Measurements from ENCODE around the gene HSPB6. TPM values are rescaled to one million over a fixed set of nuclear protein-coding genes. Genes with fewer than 3 reads are reported as not detected.

The HSPB6 gene
- total RNA-seq, 1 experiment from 2014 or later: 0.37 TPM

DNA sequence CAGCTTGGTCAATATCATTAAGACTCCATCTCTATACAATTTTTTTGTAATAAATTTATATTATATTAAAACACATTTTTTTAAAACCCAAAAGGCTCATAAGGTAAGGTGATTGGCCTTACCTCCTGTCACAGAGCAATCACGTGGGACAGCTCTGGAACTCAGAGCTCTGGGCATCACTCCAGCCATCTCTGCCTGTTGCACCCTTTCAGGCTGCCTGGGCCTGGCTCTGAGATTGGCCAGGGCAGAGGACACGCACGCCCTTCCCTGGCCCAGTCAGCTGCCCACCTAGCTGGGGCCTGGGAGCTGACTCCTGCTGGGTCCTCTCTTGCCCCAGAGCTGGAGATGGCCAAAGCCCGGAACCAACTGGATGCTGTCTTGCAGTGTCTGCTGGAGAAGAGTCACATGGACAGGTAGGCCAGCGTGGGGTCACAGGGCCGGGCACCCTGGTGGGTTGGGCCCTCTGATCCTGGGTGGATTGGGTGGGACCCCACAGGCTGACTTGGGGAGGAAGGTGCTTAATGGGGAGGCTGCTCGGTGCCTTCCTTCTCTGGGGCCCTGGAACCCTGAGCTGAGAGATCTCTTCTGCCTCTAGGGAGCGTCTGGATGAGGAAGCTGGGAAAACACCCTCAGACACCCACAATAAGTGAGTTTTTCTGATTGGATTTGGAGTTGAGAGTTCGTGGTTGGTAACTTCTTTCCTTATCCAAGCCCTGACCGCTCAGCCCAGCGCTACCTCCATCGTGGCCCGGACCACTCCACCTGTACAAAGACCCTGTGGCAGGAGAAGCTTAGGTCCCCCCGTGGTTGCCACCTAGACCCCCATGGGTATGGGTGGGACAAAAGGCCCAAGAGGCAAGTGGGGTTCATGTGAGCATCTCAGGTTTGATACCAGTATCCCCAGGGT, 4.7 kb downstream of the HSPB6 start:
- no peak overlapping the region for H3K4ac ChIP-seq (ENCODE audit: low read depth, low read length)
- H4K91ac ChIP-seq (ENCODE audit: insufficient read length, low read depth, low read length): no peak overlapping the region
- Mint-ChIP-seq H3K4me1 (peaks cover 15 to 23% of the 10 kb centered on the region in 2 experiments), H3K4me3 (no peak overlapping the region), H3K27ac (no peak overlapping the region), H3K27me3 (ENCODE audit: low read depth) (peaks cover 7% of the 10 kb centered on the region), H3K36me3 (ENCODE audit: insufficient read depth in 1 of 3, low read depth in 3 of 3) (peaks cover 0 to 7% (median 6%) of the 10 kb centered on the region in 3 experiments; a peak in 3 of 7 replicates), H3K9me3 (no peaks in the 10 kb centered on the region)
- no peaks in the 10 kb centered on the region for H3K79me2 ChIP-seq (ENCODE audit: insufficient read depth, low read length)
- no peak overlapping the region for H2AK5ac ChIP-seq (ENCODE audit: insufficient read length, low read length)
- no peak overlapping the region for H4K5ac ChIP-seq (ENCODE audit: insufficient read length, low read depth, low read length)
- H2BK120ac ChIP-seq (ENCODE audit: low read depth, low read length, poor library complexity, severe bottlenecking): no peak overlapping the region
- no peak overlapping the region for H3K4me2 ChIP-seq (ENCODE audit: insufficient read depth, insufficient read length, low read length)
- TF ChIP-seq, protein P1, sequence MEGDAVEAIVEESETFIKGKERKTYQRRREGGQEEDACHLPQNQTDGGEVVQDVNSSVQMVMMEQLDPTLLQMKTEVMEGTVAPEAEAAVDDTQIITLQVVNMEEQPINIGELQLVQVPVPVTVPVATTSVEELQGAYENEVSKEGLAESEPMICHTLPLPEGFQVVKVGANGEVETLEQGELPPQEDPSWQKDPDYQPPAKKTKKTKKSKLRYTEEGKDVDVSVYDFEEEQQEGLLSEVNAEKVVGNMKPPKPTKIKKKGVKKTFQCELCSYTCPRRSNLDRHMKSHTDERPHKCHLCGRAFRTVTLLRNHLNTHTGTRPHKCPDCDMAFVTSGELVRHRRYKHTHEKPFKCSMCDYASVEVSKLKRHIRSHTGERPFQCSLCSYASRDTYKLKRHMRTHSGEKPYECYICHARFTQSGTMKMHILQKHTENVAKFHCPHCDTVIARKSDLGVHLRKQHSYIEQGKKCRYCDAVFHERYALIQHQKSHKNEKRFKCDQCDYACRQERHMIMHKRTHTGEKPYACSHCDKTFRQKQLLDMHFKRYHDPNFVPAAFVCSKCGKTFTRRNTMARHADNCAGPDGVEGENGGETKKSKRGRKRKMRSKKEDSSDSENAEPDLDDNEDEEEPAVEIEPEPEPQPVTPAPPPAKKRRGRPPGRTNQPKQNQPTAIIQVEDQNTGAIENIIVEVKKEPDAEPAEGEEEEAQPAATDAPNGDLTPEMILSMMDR (conservative IDR thresholded peaks at IDR 0.05): no peak
- H3K23ac ChIP-seq (ENCODE audit: insufficient read length, low read depth, low read length): no peak overlapping the region
- H2BK20ac ChIP-seq (ENCODE audit: low read depth, low read length, poor library complexity, severe bottlenecking): no peak overlapping the region
- H3K56ac ChIP-seq (ENCODE audit: insufficient read length, low read depth, low read length): no peak overlapping the region
- no peak overlapping the region for H2BK12ac ChIP-seq (ENCODE audit: insufficient read length, low read depth, low read length)
- H2AFZ ChIP-seq (ENCODE audit: low read length): no peak overlapping the region
- no peak for DNase-seq
- no peak overlapping the region for H2BK15ac ChIP-seq (ENCODE audit: low read depth, low read length)
- H3T11ph ChIP-seq (ENCODE audit: low read length): no peak overlapping the region
- H3K18ac ChIP-seq (ENCODE audit: insufficient read length, low read depth, low read length): no peak overlapping the region
- no peaks in the 10 kb centered on the region for H3K4me1 ChIP-seq (ENCODE audit: insufficient read depth, low read length)
- H3K79me1 ChIP-seq (ENCODE audit: insufficient read depth, low read depth, low read length, poor library complexity, severe bottlenecking): no peaks in the 10 kb centered on the region
- H4K20me1 ChIP-seq (ENCODE audit: control insufficient read depth, insufficient read depth, insufficient read length): no peaks in the 10 kb centered on the region
- no peak overlapping the region for H3K9ac ChIP-seq (ENCODE audit: extremely low read depth, insufficient read length, low read length)
- no peak overlapping the region for H3K27ac ChIP-seq (ENCODE audit: insufficient read length, low read depth, low read length)
- H2BK5ac ChIP-seq (ENCODE audit: insufficient read length, low read length): no peak overlapping the region
- H3K27me3 ChIP-seq (ENCODE audit: insufficient read depth, low read length): no peaks in the 10 kb centered on the region
- no peak overlapping the region for H4K8ac ChIP-seq (replicated peaks; ENCODE audit: insufficient read length, low read depth, low read length)
- no peak overlapping the region for H3K14ac ChIP-seq (ENCODE audit: insufficient read depth, low read length)
- WGBS (ENCODE audit: extremely low coverage, insufficient read length, low lambda C conversion rate): no CpG with 5 or more reads among the region's 14 CpGs
- H3K23me2 ChIP-seq (ENCODE audit: insufficient read length, low read depth, low read length, poor library complexity, severe bottlenecking): peaks cover 13% of the 10 kb centered on the region
- no peaks in the 10 kb centered on the region for H3K9me3 ChIP-seq (ENCODE audit: control insufficient read depth, low read depth, low read length)

Data from H9 (cell line).